GM20431 (cell line): ENCODE results near the gene EMC10.

Experiments
- in situ Hi-C: fragments of 300-500 bp; cut with MseI, MboI; formaldehyde crosslinking; loops from one replicate; pipeline ENCODE4 v1.15.0; 2020; ENCODE audit warnings: low sequenced_read_pairs; ENCODE audit not compliant: unreplicated experiment

Gene EMC10

DNA sequence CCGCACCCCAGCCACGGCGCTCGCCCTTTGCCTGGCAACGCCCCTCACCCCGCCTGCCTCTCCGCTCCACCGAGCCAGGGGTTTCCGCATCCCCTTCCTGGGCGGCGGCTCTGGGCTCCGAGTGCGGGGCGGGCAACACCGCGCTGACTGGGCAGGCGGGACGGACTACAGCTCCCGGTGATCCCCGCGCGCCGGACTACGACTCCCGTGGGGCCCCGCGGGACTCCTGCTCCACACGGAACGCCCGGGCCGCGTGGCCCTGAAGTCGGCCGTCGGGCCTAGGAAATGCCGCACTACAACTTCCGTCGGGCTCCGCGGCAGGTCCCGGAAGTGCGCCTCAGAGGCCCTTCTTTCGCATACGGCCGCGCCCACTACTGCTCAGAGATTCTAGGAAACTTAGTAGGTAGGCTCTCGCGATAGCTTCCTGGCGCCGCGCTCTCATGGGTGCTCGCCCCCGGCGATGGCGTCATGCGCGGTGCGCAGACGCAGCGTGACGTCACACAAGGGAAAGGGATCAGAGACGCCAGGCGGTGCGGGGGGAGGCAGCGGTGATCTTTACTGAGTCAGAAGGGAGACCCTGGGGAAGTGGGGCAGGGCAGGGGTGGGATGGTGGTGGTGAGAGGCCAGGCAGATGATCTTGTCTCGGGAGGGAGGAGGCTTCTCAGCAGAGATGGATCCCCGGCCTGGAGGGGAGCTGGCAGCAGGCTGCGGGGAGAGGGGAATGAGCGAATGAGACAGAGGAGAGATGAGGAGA, 34.9 kb downstream of the EMC10 start, which contains the start of gene JOSD2:
Gene JOSD2, minus strand, starts transcription at position 123 of the 754 bp plus-strand sequence. CDS start 760 bp downstream, outside the sequence.
- in situ Hi-C loops, result no loop called here

- in situ Hi-C loops, result no loop called here
Measured at GRCh38 chr19:50512112-50512998, 36.0 kb downstream of the EMC10 start.

- in situ Hi-C loops, result no loop called here
Measured at GRCh38 chr19:50512999-50513745, 36.9 kb downstream of the EMC10 start.

DNA sequence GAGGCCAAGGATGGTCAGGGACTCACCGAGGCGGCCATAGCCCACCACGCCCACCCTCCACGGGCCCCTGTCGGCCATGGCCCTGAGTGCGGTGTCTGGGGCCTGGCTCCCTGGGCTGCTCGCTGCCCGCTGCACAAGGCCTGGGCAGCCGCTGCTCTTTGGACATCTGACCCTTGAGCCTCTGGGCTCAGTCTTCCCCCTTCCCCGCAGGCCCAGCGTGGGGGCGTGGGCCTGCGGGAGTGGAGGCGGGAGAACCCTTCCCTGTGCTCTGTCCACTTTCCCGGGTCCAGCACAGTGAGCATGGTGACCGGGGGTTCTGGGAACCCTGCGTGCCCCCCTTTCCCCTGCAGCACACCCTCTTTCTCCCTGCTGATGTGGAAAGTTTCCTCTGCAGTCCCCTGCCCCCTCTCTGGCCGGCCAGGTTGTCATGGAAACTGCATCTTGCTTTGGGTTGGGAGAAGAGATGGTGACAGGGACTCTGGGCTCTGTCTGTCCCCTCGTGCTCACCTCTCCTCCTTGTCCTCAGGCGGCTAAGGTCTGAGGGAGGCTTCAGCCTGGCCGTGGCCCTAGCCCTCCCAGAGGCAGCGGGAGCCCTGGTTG, 37.5 kb downstream of the EMC10 start, which contains the start of gene ASPDH:
Gene ASPDH, minus strand, starts transcription at position 168 of the 600 bp plus-strand sequence. Its CDS starts 90 bp downstream, at position 78.
- in situ Hi-C loops, result no loop called here

DNA sequence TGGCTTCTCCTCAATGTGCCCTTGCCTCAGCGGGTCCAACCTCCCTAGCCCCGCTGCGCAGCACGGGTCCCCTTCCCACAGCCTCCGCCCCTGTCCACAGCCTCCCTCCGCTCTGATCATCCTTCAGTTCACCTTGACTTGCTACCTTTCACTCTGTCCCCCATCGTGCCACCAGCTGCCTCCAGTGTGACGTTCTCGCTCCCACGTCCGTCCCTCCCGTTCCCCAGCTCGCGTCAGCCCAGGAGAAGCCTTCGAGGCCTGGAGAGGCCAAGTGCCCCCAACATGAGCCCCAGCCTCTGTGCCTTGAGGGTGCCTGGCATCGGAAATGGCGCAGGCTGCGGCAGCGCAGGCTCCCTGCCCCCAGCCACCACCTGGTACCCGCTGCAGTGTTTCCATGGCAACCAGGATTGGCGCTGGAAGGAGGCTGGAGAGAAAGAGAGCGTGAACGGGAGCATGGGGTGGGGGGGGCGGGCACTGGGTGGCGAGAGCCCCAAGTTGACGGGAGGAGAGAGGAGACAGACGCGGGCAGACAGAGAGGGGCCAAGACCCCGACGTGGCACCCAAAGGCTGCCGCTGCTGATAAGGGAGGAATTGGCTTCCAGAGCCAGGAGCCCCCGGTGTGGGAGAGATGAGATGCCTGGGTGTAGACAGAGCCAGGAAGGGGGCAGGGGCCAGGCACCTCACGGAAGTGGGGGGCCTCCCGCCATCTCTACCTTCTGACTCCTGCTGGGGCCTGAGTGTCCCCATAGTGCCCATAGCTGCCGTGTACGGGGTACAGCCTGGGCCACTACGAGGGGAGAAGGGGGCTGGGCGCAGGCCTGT, 38.2 kb downstream of the EMC10 start:
- in situ Hi-C loops, result no loop called here

DNA sequence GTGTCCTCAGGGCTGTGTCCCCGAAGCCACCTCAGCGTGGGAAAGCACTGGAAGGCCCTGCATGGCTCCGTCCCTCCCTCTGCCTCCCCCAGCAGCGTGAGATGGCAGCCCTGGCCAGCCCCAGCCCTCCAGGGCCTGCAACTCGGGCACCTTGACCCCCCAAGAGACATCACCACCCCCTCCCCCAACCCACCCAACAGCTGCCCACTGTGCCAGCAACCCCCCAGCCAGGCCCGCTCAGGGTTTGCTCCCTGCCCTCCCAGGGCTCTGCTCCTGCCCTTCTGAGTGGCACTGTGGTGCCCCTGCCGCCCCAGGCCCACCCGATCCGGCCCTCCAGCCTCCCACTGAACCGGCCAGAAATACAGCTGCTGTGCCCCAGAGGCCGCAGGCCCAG, 38.9 kb downstream of the EMC10 start:
- in situ Hi-C loops, result no loop called here

DNA sequence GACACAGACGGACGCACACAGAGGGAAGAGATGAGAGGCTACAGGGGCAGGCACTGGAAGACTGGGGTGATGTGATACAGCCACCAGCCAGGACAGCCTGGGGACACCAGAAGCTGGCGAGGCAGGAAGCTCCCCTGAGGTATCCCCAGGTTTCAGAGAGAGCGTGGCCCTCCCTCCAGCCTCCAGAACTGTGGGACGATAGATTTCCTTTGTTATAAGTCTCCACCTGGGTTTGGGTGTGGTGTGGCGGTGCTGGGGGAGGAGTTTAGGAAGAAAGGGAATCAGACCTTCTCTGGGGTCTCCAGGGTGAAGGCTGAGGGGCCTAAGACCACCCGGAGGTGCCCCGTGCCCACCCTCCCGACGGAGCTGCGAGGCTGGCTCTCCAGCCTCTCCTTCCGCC, 40.1 kb downstream of the EMC10 start:
- in situ Hi-C loops, result no loop called here

GRCh38 chr19:50516964-50517703, 40.8 kb downstream of the EMC10 start:
- in situ Hi-C loops, result no loop called here

- in situ Hi-C loops, result no loop called here
Measured at GRCh38 chr19:50517704-50518075, 41.4 kb downstream of the EMC10 start.

DNA sequence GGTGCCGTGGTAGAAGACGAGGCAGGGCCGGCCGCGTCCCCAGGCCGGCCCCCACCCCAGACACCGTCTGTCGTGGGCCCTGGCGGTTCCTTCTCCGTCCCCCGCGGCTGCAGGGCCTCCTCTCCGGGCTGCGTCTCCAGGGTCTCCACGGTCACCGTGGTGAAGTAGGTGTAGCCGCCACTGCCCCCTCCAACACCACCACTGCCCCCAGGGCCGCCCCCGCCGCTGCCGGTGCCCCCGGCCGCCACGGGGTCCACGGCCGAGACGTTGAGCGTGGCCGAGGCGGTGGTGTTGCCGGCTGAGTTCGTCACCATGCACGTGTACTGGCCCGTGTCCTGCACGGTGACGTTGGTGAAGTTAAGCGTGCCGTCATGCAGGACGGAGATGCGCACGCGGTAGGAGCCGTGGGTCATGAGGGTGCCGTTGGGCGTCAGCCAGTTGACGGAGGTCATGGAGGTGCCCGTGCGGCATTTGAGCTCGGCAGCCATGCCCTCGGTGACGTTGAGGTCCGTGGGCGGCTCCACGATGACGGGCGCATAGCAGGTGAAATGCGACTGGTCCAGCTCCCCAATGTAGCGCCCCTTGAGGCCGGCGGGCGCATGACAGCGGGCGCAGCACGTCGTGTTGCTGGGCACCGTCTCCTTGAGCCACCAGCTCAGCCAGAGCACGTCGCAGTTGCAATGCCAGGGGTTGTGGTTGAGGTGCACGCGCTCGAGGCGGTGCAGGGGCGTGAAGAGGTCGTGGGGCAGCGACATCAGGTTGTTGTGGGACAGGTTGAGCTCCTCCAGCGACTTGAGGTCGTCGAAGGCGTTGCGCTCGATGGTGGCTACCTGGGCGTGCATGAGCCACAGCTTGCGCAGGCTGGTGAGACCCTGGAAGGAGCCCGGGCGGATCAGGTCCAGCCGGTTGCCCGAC, 42.0 kb downstream of the EMC10 start:
- in situ Hi-C loops, result no loop called here

- in situ Hi-C loops, result no loop called here
Measured at GRCh38 chr19:50519006-50519575, 42.8 kb downstream of the EMC10 start.

GRCh38 chr19:50520822-50521465, 44.6 kb downstream of the EMC10 start:
- in situ Hi-C loops, result no loop called here

DNA sequence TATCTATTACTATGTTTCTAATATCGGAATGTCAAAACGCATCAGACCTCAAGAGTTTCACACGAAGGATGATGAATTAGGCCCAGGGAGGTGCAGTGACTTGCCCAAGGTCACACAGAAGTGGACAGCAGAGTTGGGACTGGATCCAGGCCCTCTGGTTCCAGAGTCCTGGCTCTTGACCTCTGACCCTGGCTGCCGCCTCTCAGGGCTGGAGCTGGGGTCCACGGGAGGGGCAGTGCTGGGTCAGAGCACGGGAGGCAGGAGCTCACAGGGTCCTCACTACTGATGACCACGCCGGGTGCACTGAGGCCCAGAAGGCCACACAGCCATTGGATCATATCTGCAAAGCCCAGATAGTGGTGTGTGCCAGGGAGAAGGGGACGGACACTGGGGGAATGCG, 46.6 kb downstream of the EMC10 start:
- in situ Hi-C loops, result no loop called here

- in situ Hi-C loops, result loop anchor here (25.0 kb wide), 1 partner anchor 259 kb away; the partner anchor contains the start of gene ACP4
Measured at GRCh38 chr19:50528052-50528451, 51.7 kb downstream of the EMC10 start.

DNA sequence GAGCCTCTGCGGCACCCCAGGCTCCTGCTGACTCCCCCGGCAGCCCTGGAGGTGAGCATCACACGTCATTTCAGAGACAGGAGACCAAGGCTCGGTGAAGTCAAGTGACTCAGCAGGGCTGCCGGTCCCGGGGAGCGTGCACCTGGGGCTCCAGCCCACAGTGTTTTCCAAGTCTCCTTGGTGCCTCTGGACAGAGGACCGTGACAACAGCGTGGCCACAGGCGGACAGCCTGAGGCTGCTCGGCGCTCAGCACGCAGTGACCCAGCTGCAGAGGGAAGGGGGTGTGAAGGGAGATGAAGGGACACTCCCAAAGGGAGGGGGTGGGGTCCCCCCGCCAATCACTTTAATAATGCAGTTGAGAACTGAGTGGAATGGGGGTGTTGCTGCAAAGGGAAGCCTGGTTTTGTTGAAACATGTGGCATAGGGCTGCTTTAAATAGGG, 54.9 kb downstream of the EMC10 start:
- in situ Hi-C loops, result loop anchor here (25.0 kb wide), 1 partner anchor 256 kb away; the partner anchor contains the start of gene ACP4

DNA sequence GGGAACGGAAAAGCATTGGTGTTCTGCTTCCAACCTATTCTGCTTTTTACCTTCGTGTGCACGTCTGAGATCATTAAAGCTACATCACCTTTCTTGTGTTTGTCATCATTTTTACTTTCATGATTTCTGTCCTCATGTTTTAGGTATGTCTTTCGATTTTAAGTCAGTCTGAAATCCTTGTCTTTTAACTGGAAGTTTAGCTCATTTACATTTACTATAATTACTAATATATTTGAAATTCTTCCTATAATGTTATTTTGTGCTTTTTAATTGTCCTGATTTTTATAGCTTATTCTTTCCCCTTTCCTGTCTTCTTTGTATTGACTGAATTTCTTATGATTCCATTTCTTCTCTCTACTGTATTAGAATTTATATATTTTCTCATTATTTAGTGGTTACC, 56.6 kb downstream of the EMC10 start:
- in situ Hi-C loops, result loop anchor here (25.0 kb wide), 1 partner anchor 254 kb away; the partner anchor contains the start of gene ACP4
